HUES48 (cell line): ENCODE measurements around the gene DTNBP1.
"Not testable (repeated sequence)": the region's sequence is repeated elsewhere in the genome, so short reads cannot be mapped to it uniquely, and the experiment has no call there.

Source experiments
- H3K27ac ChIP-seq: one replicate; pipeline ENCODE4 v1.7.0; 2013; ENCODE audit warnings: low read depth, low read length, inconsistent platforms
- H3K27me3 ChIP-seq: 2 replicates; pipeline ENCODE4 v1.6.1; 2013; ENCODE audit warnings: mild to moderate bottlenecking, low read length; ENCODE audit not compliant: control insufficient read depth, insufficient read depth
- H3K36me3 ChIP-seq: 2 replicates; pipeline ENCODE4 v1.6.1; 2013; ENCODE audit warnings: low read length; ENCODE audit not compliant: control insufficient read depth, insufficient read depth
- H3K4me1 ChIP-seq: 2 replicates; pipeline ENCODE4 v1.6.1; 2013; ENCODE audit warnings: mild to moderate bottlenecking, low read length; ENCODE audit not compliant: control insufficient read depth, insufficient read depth
- H3K4me3 ChIP-seq: 2 replicates; pipeline ENCODE4 v1.5.1; 2013; ENCODE audit warnings: mild to moderate bottlenecking, low read depth, low read length
- H3K9ac ChIP-seq: 2 replicates; pipeline ENCODE4 v1.6.1; 2013; ENCODE audit warnings: mild to moderate bottlenecking, low read depth, low read length, moderate library complexity
- H3K9me3 ChIP-seq: 2 replicates; pipeline ENCODE4 v1.6.1; 2013; ENCODE audit warnings: low read length; ENCODE audit not compliant: control insufficient read depth, insufficient read depth

Gene DTNBP1

DNA sequence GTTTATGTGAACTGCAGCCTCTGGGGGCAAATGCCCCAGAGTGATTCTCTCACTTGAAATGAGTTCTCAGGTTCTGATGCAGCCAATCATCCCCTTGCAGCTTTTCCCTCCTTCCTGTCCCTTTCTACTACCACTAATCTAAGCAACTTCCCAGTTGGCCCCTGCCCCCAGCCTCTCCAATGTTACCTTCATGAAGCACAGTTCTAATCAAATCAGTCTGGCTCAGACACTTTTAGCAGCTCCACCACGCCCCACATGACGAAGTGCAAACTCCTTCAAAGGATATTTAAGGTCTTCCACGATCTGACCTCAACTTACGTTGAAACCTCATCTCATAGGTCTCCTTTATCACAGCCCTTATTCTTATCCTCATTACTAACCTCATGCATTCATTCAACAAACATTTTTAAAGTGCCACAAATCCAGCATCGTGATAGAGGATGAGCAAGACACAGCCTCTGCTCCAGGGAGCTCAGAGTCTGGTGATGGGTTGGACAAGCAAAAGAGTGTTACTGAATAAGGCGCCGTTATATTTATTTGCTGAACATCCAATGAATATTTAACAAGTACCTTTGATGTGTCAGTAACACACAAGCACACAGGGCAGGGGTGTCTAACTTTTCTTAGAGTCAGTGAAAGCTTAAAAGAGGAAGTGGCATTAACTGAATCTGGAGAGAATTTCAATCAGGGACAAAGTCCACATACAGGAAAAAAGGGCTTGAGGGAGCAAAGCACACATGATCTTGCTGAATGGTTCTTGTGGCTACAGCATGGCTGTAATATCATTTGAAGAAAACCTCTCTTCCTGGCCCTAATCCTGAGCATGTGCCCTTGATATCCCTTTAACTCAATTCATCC is 20.4 kb upstream of the DTNBP1 start:
- Histone ChIP-seq H3K4me1 (peaks cover 4% of the 10 kb centered on the region; the same call in 1 of the 2 replicates), H3K27me3 (no peaks in the 10 kb centered on the region), H3K4me3 (no peak overlapping the region), H3K27ac (no peak overlapping the region), H3K9ac (no peak overlapping the region), H3K9me3 (no peaks in the 10 kb centered on the region), H3K36me3 (no peaks in the 10 kb centered on the region)

DNA sequence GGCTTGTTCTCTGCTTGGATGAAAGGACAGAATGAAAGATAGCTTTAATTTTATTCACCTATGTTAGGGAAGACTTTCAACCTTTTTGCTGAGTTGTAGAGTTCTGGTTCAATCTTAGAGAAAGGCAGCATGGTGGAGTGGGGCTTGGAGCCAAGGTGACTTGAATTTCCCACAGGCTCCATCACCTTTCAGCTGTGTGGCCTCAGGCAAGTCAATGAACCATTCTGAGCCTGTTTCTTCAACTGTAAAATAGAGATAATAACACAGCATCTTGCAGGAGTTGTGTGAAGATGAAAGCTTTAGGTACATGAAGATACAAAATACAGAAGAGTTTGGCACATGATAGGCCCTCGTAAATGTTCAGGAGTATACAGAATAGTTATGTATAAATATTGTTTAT is 19.1 kb upstream of the DTNBP1 start:
- Histone ChIP-seq H3K4me1 (peaks cover 4% of the 10 kb centered on the region; the same call in 1 of the 2 replicates), H3K36me3 (no peaks in the 10 kb centered on the region), H3K9me3 (no peaks in the 10 kb centered on the region), H3K9ac (no peak overlapping the region), H3K27ac (no peak overlapping the region), H3K27me3 (no peaks in the 10 kb centered on the region), H3K4me3 (no peak overlapping the region)

DNA sequence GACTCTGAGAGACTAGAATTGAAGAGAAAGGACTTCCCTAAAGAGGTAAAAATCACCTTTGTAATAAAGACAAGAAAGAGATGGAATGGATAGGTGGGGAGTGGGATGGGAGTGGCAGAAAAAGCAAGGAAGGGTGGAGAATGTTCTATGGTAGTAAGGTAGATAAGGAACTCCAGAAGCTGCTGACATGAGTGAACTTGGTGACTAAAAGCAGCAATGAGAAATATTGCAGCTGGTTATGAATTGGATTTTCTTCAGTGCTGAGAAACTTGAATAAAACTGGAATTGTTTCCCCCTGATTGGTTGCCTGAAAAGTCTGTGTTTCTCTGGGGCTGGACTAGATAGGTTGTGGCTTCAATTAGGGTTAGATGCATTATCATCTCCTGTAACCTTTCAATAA is 15.7 kb upstream of the DTNBP1 start:
- H3K36me3 ChIP-seq: no peaks in the 10 kb centered on the region
- H3K27me3 ChIP-seq: no peaks in the 10 kb centered on the region
- no peak overlapping the region for H3K9ac ChIP-seq
- no peak overlapping the region for H3K27ac ChIP-seq
- H3K9me3 ChIP-seq: no peaks in the 10 kb centered on the region
- no peak overlapping the region for H3K4me3 ChIP-seq
- no peaks in the 10 kb centered on the region for H3K4me1 ChIP-seq

DNA sequence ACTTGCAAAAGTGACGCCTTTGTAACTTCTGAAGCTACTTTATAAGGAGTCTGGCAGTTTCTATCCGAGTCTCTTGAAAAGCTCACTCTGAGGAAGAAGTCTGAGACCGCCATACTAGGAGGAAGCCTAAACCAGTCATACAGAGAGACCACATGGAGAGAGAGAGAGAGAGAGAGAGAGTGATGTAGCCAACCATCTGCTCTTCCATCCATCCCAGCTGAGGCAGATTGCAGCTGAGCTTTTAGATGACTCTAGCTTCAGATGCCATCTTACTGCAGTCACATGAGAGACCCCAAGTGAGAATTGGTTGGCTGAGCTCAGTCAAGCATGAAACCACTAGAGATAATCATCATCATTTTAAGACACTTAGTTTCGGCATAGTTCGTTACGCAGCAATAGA is 15.0 kb upstream of the DTNBP1 start:
- H3K4me1 ChIP-seq: no peaks in the 10 kb centered on the region
- no peaks in the 10 kb centered on the region for H3K36me3 ChIP-seq
- H3K4me3 ChIP-seq: no peak overlapping the region
- H3K27me3 ChIP-seq: no peaks in the 10 kb centered on the region
- H3K9ac ChIP-seq: no peak overlapping the region
- no peaks in the 10 kb centered on the region for H3K9me3 ChIP-seq
- no peak overlapping the region for H3K27ac ChIP-seq

DNA sequence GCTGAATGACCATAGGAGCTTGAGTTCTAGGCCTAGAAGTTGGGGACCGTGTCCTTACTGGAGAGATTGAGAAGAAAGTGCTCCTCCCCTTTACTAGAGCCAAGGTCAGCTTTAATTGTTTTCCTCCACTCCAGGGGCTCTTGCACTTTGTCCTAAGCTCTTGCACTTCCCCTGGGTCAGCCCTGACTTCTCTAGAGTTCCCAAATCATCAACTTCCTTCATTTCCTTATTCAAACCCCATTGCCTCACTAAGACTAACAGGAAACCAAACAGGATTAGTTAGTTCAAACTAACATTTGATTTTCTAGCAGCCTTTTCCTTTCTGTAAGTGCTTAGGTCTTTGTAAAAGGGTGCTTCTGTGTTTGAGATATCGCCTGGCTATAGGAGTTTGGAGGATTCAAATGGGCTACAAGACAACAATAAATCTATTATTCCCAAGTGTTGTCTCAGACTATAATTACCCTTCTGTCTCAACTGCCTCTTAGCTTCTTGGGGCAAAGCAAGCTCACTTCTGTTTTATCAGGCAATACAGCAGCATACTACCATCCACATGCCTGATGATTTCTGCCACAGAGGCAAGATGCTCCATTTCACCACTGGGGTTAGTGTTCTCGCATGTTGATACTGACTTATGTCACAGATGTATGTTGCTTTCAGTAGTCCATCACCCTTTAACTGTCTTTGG is 12.8 kb upstream of the DTNBP1 start:
- Histone ChIP-seq H3K36me3 (no peaks in the 10 kb centered on the region), H3K9ac (no peak overlapping the region), H3K27me3 (peaks cover 3% of the 10 kb centered on the region), H3K4me1 (no peaks in the 10 kb centered on the region), H3K27ac (no peak overlapping the region), H3K4me3 (no peak overlapping the region), H3K9me3 (no peaks in the 10 kb centered on the region)

DNA sequence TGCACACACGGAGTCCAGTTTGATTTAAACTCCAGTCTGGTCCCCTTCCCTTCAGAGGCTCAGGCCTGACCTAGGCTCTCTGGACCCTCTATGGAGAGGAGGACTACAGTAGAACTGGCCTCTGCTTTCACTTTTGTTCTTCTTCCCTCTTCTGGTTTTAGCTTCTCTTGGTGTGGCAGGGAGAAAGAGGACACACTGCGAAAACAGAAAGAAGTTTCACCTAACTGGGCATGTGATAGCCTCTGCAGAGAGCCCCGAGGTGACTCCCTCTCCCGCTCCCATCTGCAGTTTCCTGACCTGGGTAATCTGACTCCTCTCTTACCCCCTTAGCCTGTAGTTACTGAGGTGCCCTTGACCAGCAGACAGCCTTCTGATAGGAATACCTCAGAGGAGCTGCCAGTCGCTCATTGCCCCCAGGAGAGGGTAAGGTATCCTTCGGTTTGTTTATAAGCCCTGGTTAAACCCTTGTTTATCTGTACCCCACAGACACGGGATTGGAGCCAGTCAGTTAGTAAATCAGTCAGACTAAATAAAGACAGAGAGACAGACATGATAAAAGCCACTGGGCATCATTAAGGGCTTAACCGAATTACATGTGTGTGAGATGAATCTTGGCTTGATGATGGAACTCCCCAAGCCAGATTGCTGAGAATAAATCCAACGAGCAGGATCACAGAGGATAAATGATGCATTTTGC is 12.0 kb upstream of the DTNBP1 start:
- H3K9me3 ChIP-seq: no peaks in the 10 kb centered on the region
- no peaks in the 10 kb centered on the region for H3K4me1 ChIP-seq
- H3K36me3 ChIP-seq: no peaks in the 10 kb centered on the region
- no peak overlapping the region for H3K9ac ChIP-seq
- no peak overlapping the region for H3K4me3 ChIP-seq
- no peak overlapping the region for H3K27ac ChIP-seq
- H3K27me3 ChIP-seq: peaks cover 8% of the 10 kb centered on the region

DNA sequence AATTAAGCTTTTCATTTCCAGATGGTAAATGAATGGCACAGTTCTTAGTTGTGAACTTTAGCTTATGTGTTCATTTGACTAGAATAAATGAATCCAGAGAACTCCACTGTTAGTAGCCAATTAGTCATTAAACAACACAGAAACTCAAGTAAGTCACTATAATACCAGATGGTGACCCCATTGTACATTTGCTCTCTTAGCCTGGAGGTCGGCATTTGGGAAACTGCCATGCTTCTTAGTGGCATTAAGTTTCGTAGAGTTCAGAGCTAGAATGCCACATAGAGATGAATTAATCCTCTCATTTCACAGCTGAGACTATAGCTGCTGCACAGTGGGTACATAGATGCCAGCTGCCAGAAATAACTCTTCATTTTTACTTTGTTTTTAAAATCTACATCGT is 10.8 kb upstream of the DTNBP1 start:
- Histone ChIP-seq H3K4me1 (peaks cover 3% of the 10 kb centered on the region; the same call in 1 of the 2 replicates), H3K27ac (no peak overlapping the region), H3K4me3 (no peak overlapping the region), H3K9ac (no peak overlapping the region), H3K9me3 (no peaks in the 10 kb centered on the region), H3K27me3 (peaks cover 8% of the 10 kb centered on the region), H3K36me3 (no peaks in the 10 kb centered on the region)

DNA sequence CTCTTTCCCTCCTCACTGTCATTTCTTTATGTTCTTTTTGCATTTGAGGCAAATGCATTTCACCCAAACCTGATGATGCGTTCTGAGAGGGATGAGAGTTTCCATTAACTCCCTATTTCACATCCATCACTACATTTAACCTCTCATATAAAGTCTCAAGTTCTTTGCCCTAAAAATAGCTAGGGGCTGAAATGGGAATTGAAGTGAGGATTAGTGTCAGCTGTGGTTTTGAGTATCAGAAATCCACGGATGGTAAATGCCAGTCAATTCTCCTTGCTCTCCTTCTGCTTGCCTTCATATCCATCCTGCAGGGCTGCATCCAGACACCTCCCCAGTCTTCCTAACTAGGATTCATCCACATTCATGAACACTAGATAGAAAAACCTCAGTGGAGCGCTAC is 10.0 kb upstream of the DTNBP1 start:
- Histone ChIP-seq H3K9ac (no peak overlapping the region), H3K4me3 (no peak overlapping the region)

DNA sequence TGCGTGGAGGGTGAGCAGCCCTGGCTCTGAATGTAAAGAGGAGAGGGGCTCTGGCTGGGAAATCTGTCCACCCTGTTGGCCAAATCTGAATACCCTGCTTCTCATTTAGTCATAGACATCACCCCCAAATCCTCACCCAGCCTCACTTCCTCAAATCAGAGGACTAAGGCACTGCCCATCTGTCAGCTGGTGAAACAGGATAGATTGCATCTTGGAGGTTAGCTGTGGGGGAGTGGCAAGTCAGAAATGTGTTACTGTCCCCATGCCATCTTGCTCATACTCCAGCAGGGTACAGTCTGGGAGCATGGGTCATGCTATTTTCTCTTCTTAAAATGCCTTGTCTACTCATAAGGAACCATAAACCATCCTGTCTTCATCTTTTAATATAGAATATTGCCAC is 9.5 kb upstream of the DTNBP1 start:
- Histone ChIP-seq H3K36me3 (no peaks in the 10 kb centered on the region), H3K4me3 (no peak overlapping the region), H3K4me1 (peaks cover 3% of the 10 kb centered on the region; the same call in 1 of the 2 replicates), H3K9me3 (no peaks in the 10 kb centered on the region), H3K27me3 (peaks cover 8% of the 10 kb centered on the region), H3K27ac (no peak overlapping the region), H3K9ac (no peak overlapping the region)

More for the DNA sequence above, 10.0 kb upstream of the DTNBP1 start:
- Histone ChIP-seq H3K27ac (no peak overlapping the region), H3K9me3 (no peaks in the 10 kb centered on the region), H3K4me1 (peaks cover 3% of the 10 kb centered on the region; the same call in 1 of the 2 replicates), H3K36me3 (no peaks in the 10 kb centered on the region), H3K27me3 (peaks cover 8% of the 10 kb centered on the region)

DNA sequence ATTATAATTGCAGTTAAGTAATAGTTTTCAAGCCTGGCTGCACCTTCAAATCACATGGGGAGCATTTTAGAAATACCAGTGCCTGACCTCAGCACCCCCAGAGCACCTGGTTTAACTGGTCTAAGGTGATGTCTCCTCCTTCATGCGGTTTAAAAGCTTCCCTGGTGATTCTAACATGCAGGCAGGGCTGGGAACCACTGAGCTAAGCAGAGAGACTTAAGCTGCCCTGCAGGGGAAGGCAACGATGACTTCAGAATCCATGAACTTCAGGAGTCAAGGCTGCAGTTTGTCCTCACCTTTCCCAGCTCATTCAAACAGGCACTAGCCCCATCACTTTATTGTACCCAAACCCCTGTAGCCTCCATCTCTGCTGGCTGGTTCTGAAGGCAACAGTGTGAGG is 6.1 kb upstream of the DTNBP1 start:
- Histone ChIP-seq H3K4me3 (no peak overlapping the region), H3K27me3 (peaks cover 24% of the 10 kb centered on the region), H3K36me3 (no peaks in the 10 kb centered on the region), H3K9ac (no peak overlapping the region), H3K4me1 (peaks cover 3% of the 10 kb centered on the region; the same call in 1 of the 2 replicates), H3K27ac (no peak overlapping the region), H3K9me3 (no peaks in the 10 kb centered on the region)

DNA sequence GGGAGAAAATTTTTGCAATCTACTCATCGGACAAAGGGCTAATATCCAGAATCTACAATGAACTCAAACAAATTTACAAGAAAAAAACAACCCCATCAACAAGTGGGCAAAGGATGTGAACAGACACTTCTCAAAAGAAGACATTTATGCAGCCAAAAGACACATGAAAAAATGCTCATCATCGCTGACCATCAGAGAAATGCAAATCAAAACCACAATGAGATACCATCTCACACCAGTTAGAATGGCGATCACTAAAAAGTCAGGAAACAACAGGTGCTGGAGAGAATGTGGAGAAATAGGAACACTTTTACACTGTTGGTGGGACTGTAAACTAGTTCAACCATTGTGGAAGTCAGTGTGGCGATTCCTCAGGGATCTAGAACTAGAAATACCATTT is 4.1 kb upstream of the DTNBP1 start:
- H3K36me3 ChIP-seq, H3K4me3 ChIP-seq, H3K9ac ChIP-seq, H3K27ac ChIP-seq, H3K9me3 ChIP-seq: not testable (repeated sequence)
- H3K27me3 ChIP-seq: peaks cover 34% of the 10 kb centered on the region
- peaks cover 10% of the 10 kb centered on the region; the same call in 1 of the 2 replicates for H3K4me1 ChIP-seq
